Smooth muscle cell of the brain vasculature (primary cell): ENCODE data around the gene HMG20B.

Experiments
- DNase-seq: peaks from one replicate; pipeline ENCODE4 v3.0.0-alpha.2; 2012; ENCODE audit warnings: low read depth, low spot score

HMG20B gene

GRCh38 chr19:3620817-3621547 is 48.2 kb downstream of the HMG20B start:
- DNase-seq, result no peak

- no peak for DNase-seq
These were observed 48.9 kb downstream of the HMG20B start for GRCh38 chr19:3621689-3622088.

- no peak for DNase-seq
These were observed 49.5 kb downstream of the HMG20B start for GRCh38 chr19:3622224-3622623.

- DNase-seq, result no peak
These were observed 51.0 kb downstream of the HMG20B start for GRCh38 chr19:3623716-3624115.

GRCh38 chr19:3625996-3626472 is 53.3 kb downstream of the HMG20B start:
- DNase-seq, result no peak

GRCh38 chr19:3626473-3627350 is 54.0 kb downstream of the HMG20B start, which contains the start of gene CACTIN:
Gene CACTIN, minus strand, starts transcription at chr19:3626790. Its CDS starts 28 bp downstream, at chr19:3626762.
- peak; percentile 92 for DNase-seq

- DNase-seq, result no peak
These were observed 54.6 kb downstream of the HMG20B start for GRCh38 chr19:3627351-3627723.
